TTC549 (cell line): ENCODE data around the gene NFKBIL1.
"Not testable (repeated sequence)": the region's sequence is repeated elsewhere in the genome, so short reads cannot be mapped to it uniquely, and the experiment has no call there.

Experiments used
- FAIRE-seq: peaks from 2 replicates; lab custom pipeline; 2012; peaks lifted over from hg19 to GRCh38; lab: Jason Lieb, UNC

Gene NFKBIL1

GRCh38 chr6:31535538-31536324 is 11.7 kb upstream of the NFKBIL1 start:
- FAIRE-seq = no peak

- FAIRE-seq = no peak
These were observed 8.5 kb upstream of the NFKBIL1 start for GRCh38 chr6:31538805-31539400.

DNA sequence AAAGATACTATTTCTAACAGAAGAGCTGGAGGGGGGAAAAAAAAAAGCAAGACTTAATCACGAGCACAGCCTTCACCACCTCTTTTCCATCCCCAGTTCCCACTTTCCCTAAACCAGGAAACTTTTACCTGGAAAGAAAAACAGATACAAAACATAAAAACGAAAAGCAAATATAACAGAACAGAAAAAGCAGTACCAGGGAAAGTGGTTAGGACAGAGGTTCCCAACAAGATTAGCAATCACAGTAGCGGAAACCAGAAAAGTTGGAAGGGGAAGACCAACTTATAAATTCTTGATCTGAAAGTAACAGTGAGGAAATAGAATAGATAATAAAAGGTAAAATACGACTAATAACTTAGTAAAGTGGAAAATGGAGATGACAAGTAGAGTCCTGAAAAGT is 6.8 kb upstream of the NFKBIL1 start:
- FAIRE-seq = no peak

GRCh38 chr6:31541059-31541657 is 6.2 kb upstream of the NFKBIL1 start:
- no peak for FAIRE-seq

DNA sequence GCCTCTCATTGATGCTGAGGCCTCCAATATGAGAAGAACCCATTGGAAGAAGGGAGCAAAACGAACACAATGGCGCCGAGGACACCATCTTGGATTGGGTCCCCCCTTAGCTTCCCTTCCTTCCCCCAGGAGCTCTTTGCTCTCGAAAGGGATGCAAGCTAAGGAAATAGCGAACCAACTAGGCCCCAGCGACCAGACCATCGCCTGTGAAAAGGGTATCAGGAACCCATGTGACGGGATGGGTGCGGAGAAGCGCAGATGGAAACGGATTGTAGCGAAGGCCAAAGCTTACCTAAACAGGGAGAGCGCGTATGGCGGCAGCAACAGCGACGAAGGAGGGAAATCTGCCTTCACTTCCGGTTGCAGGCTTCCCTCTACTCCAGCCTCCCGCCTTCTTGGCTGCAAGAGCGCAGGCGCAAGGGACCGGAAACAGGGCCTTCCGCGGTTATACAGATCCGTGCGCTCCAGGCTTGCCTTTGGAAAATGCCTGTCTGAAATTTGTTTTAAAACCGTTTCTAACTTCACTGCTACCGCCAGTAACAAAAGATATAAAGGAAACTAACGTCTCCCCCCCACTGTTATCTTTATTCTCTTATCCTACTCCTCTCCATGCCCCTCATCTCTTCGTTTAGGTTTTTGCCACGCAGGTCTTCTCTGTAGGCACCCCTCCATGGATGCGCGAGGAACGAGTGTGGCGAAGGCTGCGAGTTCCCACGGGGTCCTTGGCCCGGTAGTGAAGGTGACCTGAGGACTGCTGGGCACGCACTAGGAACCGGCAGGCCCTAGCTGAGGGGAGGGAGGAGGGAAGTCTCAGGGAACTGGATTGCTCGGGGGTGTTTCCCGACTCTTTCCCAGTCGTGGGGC is 5.5 kb upstream of the NFKBIL1 start, which contains the start of gene DDX39B:
Gene DDX39B (minus strand): TSS at position 346 of the 864 bp plus-strand sequence. CDS start 1,471 bp downstream, outside the sequence.
- FAIRE-seq = peak; percentile 47

- no peak for FAIRE-seq
These were observed 3.8 kb upstream of the NFKBIL1 start for GRCh38 chr6:31543639-31544038.

DNA sequence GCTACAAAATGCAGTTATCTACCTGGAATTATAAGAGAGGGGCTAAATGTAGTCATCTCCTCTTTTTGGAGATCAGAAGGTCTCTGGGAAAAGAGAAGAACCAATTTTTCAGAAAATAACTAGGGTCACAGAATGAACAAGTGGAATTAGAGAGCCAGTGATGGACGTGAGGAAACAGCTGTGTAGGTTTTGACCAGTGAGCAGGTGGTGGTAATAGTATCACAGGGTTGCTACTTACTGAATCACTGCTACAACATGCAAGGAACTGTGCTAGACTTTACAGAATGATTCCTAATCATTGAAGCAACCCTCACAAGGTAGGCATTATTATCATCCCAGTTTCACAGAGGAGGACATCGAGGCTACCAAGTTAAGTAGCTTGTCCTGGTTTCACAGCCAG is 2.7 kb upstream of the NFKBIL1 start:
- no peak for FAIRE-seq

- FAIRE-seq = no peak
These were observed 2.1 kb upstream of the NFKBIL1 start for GRCh38 chr6:31545291-31545690.

DNA sequence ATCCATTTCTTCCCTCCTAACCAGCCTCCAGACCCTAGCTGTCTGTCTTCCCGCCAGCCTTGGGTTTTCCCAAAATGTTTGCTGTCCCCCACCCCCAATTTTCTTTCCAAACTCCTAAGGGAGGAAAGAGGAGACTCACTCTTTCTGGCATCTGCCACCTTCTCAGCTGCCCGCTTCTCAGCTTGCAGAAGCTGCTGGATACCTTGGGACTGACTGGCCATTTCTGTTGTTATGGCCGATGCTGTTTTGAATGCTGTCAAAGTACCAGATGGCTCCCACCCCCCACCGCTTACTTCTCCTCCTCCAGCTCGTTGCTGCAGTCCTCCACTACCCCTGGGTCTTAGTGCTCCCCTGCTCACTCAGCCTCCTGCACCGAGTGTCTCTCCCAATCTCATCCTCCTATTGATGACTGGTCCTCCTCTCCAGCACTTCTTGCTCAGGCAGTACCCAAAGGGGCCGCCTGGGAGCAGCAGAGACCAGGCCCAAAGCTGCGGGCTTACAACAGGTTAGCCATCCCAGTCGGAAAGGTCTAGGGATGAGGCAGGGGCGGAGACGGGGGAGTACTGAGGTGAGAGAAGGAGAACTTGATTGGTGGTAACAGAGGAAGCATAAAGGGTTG is 960 bp upstream of the NFKBIL1 start, which contains the start of gene ATP6V1G2:
Gene ATP6V1G2 (minus strand): TSS at position 270 of the 619 bp plus-strand sequence. CDS start 49 bp downstream, at position 221.
- FAIRE-seq = peak; percentile 22

DNA sequence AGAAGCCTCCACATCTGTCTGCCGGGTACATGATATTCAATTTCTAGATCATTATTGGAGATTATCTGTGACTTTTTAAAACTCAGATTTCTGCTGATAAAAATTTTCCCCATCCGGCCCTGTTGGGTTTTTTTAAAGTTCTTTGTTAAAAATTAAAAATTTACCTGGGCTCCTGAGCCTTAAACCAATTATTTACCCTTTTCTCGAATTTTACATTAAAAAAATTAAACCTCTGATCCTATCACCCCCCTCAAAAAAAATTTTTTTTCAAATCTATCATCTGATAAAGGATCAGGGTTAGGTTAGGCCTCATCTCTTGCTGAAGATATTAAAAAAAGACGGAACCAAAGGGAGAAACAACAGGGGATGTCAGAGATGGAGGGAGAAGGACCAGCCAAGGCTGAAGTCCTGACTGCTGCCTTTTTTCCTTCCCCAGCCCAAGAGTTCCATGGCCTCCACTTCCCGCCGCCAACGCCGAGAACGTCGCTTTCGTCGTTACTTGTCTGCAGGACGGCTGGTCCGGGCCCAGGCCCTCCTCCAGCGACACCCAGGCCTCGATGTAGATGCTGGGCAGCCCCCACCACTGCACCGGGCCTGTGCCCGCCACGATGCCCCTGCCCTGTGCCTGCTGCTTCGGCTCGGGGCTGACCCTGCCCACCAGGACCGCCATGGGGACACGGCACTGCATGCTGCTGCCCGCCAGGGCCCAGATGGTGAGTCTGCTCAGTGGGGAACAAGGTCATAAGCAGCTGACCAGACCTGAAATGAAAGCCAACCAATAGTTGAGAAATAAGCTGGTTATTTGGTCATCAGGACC is 527 bp downstream of the NFKBIL1 start:
- no peak for FAIRE-seq

DNA sequence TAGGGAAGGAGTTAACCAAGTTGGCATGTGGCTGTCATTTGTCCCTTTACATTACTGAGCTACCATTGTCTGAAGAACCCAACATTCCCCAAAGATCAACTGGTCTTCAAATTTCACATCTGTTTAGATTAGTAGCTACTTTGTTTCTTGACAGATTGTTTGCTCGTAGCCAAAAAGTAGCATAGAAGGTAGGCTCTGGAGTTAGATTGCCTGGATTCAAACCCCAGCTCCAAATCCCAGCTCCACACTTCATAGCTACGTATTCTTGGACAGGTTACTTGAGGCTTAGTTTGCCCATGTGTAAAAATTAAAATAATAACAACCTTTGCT is 1.1 kb downstream of the NFKBIL1 start:
- no peak for FAIRE-seq

- FAIRE-seq = not testable (repeated sequence)
These were observed 4.0 kb downstream of the NFKBIL1 start for GRCh38 chr6:31551371-31551770.

GRCh38 chr6:31556307-31556706 is 8.9 kb downstream of the NFKBIL1 start:
- no peak for FAIRE-seq

GRCh38 chr6:31557443-31558317 is 10.3 kb downstream of the NFKBIL1 start:
- no peak for FAIRE-seq

- FAIRE-seq = no peak
These were observed 10.9 kb downstream of the NFKBIL1 start for GRCh38 chr6:31558318-31558625.

DNA sequence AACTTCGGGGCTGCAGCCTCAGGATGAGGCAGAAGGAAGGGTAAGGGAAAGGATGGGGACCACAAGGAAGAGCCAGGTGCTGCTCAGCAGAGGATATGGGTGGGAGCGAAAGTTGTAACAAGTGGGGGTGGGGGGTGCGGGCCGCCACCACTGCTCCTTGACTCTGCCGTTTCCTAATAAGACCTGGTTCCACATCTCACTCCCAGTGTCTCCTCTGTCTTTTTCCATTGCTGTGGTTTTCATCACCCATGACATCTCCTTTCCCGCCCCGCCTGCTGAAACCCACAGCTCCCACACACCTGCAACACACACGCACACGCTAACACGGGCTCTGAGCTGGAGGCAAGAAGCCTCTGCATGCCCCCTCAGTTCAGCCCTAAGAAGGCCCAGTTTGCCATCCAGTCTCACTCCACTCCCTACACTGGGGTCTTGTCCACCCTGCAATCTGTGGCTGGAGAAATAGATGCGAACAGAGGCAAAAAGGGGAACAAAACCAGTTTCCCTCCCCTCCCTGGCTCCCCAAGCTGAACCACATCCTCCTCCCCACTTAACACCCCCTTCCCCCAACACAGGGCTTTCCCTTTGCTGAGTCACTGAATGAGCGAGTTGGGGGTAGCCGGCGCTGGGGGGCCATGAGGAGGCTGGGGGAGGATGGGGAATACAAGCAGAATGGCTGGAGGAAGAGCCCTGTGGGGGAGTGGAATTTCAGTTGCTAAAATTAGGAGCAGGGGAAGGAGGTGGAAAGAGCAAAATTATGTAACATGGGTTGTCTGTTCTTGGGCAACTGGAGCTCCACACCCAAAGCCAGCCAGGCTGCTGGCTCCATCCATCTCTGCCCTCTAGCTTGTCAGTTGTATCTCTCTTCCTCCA is 11.5 kb downstream of the NFKBIL1 start:
- no peak for FAIRE-seq

- FAIRE-seq = no peak
These were observed 12.2 kb downstream of the NFKBIL1 start for GRCh38 chr6:31559606-31559957.

DNA sequence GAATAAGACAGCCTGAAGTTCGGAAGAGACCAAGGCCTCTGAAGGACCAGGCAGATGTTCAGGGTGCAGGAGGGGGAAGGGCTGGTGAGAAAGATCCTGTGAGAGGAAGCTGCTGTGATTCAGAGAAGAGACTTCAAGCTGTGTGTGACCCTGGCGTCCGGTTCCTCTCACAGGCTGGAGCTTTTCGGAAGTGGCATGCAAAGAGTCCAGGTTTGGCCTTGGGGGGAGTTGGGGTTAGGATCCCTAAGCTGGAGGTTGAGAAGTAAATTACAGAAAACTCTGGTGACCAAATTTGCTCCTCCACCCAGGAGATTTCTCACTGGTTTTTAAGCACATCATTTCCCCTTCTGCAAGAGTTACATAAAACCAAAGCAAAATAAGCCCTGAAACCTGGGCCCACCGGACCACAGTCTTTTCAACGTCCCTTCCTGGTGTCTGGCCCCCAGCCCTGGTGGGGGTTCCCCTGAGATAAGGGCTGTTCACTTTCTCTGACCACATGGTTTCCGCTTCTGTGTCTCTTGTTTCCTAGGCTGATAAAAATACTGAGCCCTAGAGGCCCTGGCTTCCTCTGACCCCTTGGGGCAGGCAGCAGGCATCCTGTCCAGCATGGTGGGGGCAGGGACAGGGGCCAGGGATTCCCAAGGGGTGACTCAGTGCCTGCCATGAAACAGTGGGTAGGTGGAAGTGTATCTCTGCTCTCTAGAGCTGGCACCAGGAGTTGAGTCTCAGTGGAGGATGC is 12.7 kb downstream of the NFKBIL1 start:
- FAIRE-seq = no peak

GRCh38 chr6:31560697-31561058 is 13.3 kb downstream of the NFKBIL1 start:
- FAIRE-seq = no peak
